Neural cell (in vitro differentiated cells): ENCODE data around the gene CUEDC1. TPM values are rescaled to one million over a fixed set of nuclear protein-coding genes. Genes with fewer than 3 reads are reported as not detected.

ENCODE experiments used
- H2AFZ ChIP-seq: fragments of 200-600, 300-800 bp; sonication (generic), shearing (Covaris generic); 2 replicates; pipeline ENCODE4 v1.6.0; 2014; ENCODE audit warnings: low read depth, mild to moderate bottlenecking, antibody characterized with exemption, low read length, moderate library complexity
- H3F3A ChIP-seq: fragments of 200-600 bp; shearing (Covaris generic); 2 replicates; pipeline ENCODE4 v1.6.1; 2016; ENCODE audit warnings: mild to moderate bottlenecking, moderate library complexity, mixed read lengths, antibody characterized with exemption, low read length; ENCODE audit not compliant: insufficient read depth, poor library complexity, severe bottlenecking
- H3K27ac ChIP-seq: fragments of 200-600, 300-800 bp; sonication (generic), shearing (Covaris generic); 2 replicates; pipeline ENCODE4 v1.5.1; 2014; ENCODE audit warnings: mild to moderate bottlenecking, low read length, moderate library complexity
- H3K27me3 ChIP-seq: fragments of 300-800, 200-600 bp; sonication (generic), shearing (Covaris generic); 2 replicates; pipeline ENCODE4 v1.6.0; 2014; ENCODE audit warnings: mild to moderate bottlenecking, low read depth, low read length, moderate library complexity; ENCODE audit not compliant: insufficient read depth
- H3K36me3 ChIP-seq: fragments of 300-800, 200-600 bp; sonication (generic), shearing (Covaris generic); 2 replicates; pipeline ENCODE4 v1.5.1; 2014; ENCODE audit warnings: mild to moderate bottlenecking, antibody characterized with exemption, low read length, moderate library complexity; ENCODE audit not compliant: insufficient read depth
- H3K4me2 ChIP-seq: fragments of 300-800, 200-600 bp; sonication (generic), shearing (Covaris generic); 2 replicates; pipeline ENCODE4 v1.6.0; 2014; ENCODE audit warnings: mild to moderate bottlenecking, low read length
- H3K4me3 ChIP-seq: fragments of 300-800, 200-600 bp; sonication (generic), shearing (Covaris generic); 2 replicates; pipeline ENCODE4 v1.5.1; 2014; ENCODE audit warnings: mild to moderate bottlenecking, low read length, moderate library complexity
- H3K79me2 ChIP-seq: fragments of 200-600 bp; shearing (Covaris generic); replicated peaks from 2 replicates; pipeline ENCODE4 v1.6.0; 2014; ENCODE audit warnings: mild to moderate bottlenecking, low read length, moderate library complexity; ENCODE audit not compliant: insufficient read depth
- H3K9ac ChIP-seq: fragments of 300-800, 200-600 bp; sonication (generic), shearing (Covaris generic); 2 replicates; pipeline ENCODE4 v1.6.1; 2016; ENCODE audit warnings: mild to moderate bottlenecking, low read length, mixed read lengths
- H3K9me2 ChIP-seq: fragments of 200-600 bp; shearing (Covaris generic); 2 replicates; pipeline ENCODE4 v1.6.1; 2016; ENCODE audit warnings: mild to moderate bottlenecking, low read length, mixed read lengths; ENCODE audit not compliant: insufficient read depth
- H3K9me3 ChIP-seq: fragments of 200-600, 300-800 bp; sonication (generic), shearing (Covaris generic); 2 replicates; pipeline ENCODE4 v1.6.1; 2016; ENCODE audit warnings: mild to moderate bottlenecking, mixed run types, low read length, moderate library complexity, mixed read lengths
- H4K20me1 ChIP-seq: fragments of 200-600 bp; shearing (Covaris generic); 2 replicates; pipeline ENCODE4 v1.6.1; 2016; ENCODE audit warnings: mild to moderate bottlenecking, mixed run types; ENCODE audit not compliant: insufficient read depth
- EP300 ChIP-seq: fragments of 450-650 bp; conservative IDR thresholded peaks from 2 replicates; pipeline ENCODE4 v1.6.1; 2014; ENCODE audit warnings: antibody characterized with exemption, mild to moderate bottlenecking, moderate library complexity; ENCODE audit not compliant: poor library complexity, severe bottlenecking
- EZH2 ChIP-seq: fragments of 200-600, 300-800 bp; shearing (Covaris generic), sonication (generic); IDR thresholded peaks from 2 replicates; pipeline ENCODE4 v1.6.1; 2014; ENCODE audit warnings: antibody characterized with exemption, low read length, borderline replicate concordance, mild to moderate bottlenecking; ENCODE audit not compliant: insufficient read depth, poor library complexity, severe bottlenecking
- MXI1 ChIP-seq: fragments of 450-650 bp; conservative IDR thresholded peaks from 2 replicates; pipeline ENCODE4 v1.6.1; 2014; ENCODE audit warnings: antibody characterized with exemption, mild to moderate bottlenecking; ENCODE audit not compliant: poor library complexity, severe bottlenecking
- POLR2AphosphoS5 ChIP-seq: IDR thresholded peaks from 2 replicates; pipeline ENCODE4 v1.6.1; 2012
- RAD21 ChIP-seq: fragments of 450-650 bp; conservative IDR thresholded peaks from 2 replicates; pipeline ENCODE4 v1.6.1; 2014; ENCODE audit warnings: antibody characterized with exemption, mild to moderate bottlenecking, moderate library complexity
- SMC3 ChIP-seq: fragments of 450-650 bp; conservative IDR thresholded peaks from 2 replicates; pipeline ENCODE4 v1.6.1; 2014; ENCODE audit warnings: antibody characterized with exemption, mild to moderate bottlenecking, moderate library complexity; ENCODE audit not compliant: poor library complexity
- TAF1 ChIP-seq: IDR thresholded peaks from 2 replicates; pipeline ENCODE4 v1.6.1; 2012; ENCODE audit warnings: low read depth
- polyA plus RNA-seq: library from polyadenylated mRNA; depleted of rRNA; stranded (reverse); fragments of >200 nt; gene quantifications from 2 replicates; pipeline ENCODE4 v1.2.3, GENCODE V29; 2014
- TF ChIP-seq, protein P1 (sequence below): fragments of 450-650 bp; IDR thresholded peaks from 2 replicates; pipeline ENCODE4 v1.5.1; 2014; ENCODE audit warnings: antibody characterized with exemption, mild to moderate bottlenecking, moderate library complexity; ENCODE audit not compliant: poor library complexity, severe bottlenecking
- TF ChIP-seq, protein P2 (sequence below): IDR thresholded peaks from 2 replicates; pipeline ENCODE4 v1.6.1; 2012; ENCODE audit warnings: borderline replicate concordance

Gene CUEDC1
- polyA plus RNA-seq, 1 donor from 2014 or later, result 27.0 TPM

DNA sequence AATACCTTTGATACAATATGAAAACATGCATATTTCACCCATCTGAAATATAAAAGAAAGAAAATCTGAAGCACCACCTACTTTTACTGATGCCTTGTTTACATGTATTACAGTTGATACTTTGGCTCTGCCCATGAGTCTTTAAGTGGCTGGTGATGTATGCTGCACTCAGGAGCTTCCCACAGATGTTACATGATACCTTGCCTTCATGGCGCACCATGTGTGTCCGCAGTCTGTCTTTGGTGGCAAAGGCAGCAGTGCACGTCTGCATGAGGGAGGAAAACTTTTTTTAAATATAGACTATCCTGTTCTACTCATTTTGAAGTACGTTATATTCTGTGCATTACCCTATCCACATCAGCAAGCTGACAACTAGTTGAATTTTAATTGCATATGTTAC is 25.3 kb upstream of the CUEDC1 start (continued):
- TF ChIP-seq EP300 (no peak), RAD21 (no peak)

DNA sequence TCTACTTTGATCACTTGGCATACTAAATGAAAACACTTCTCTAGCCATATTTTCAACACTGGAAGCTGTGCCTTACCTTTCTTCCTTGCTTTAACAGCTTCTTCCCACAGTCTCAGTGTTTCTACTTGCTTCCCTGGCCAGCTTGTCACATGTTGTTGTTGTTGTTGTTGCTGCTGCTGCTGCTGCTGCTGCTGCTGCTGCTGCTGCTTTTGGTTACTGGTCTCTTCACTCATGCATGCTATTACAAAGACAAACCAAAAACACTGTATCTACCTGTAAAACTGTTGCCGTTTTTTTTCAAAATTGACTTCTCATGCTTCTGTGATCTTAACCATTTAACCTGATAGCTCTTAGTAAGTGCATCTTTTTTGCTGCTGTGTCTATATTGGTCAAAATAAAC is 23.9 kb upstream of the CUEDC1 start:
- H3K79me2 ChIP-seq, result peaks cover 53% of the 10 kb centered on the region
- no peaks in the 10 kb centered on the region for H3K27me3 ChIP-seq
- no peak overlapping the region for H2AFZ ChIP-seq
- no peaks in the 10 kb centered on the region for H3K9me2 ChIP-seq
- H3K36me3 ChIP-seq, result peaks cover 4% of the 10 kb centered on the region
- H3K4me2 ChIP-seq, result no peak overlapping the region
- H3K9me3 ChIP-seq, result no peaks in the 10 kb centered on the region
- TF ChIP-seq, protein P1, sequence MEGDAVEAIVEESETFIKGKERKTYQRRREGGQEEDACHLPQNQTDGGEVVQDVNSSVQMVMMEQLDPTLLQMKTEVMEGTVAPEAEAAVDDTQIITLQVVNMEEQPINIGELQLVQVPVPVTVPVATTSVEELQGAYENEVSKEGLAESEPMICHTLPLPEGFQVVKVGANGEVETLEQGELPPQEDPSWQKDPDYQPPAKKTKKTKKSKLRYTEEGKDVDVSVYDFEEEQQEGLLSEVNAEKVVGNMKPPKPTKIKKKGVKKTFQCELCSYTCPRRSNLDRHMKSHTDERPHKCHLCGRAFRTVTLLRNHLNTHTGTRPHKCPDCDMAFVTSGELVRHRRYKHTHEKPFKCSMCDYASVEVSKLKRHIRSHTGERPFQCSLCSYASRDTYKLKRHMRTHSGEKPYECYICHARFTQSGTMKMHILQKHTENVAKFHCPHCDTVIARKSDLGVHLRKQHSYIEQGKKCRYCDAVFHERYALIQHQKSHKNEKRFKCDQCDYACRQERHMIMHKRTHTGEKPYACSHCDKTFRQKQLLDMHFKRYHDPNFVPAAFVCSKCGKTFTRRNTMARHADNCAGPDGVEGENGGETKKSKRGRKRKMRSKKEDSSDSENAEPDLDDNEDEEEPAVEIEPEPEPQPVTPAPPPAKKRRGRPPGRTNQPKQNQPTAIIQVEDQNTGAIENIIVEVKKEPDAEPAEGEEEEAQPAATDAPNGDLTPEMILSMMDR, result no peak
- no peak for TF ChIP-seq MXI1
- TF ChIP-seq EP300, result no peak
- TF ChIP-seq EZH2, result no peak
- TF ChIP-seq RAD21, result no peak
- TF ChIP-seq TAF1, result no peak
- no peak for TF ChIP-seq SMC3
- TF ChIP-seq POLR2AphosphoS5, result no peak
- TF ChIP-seq, protein P2, sequence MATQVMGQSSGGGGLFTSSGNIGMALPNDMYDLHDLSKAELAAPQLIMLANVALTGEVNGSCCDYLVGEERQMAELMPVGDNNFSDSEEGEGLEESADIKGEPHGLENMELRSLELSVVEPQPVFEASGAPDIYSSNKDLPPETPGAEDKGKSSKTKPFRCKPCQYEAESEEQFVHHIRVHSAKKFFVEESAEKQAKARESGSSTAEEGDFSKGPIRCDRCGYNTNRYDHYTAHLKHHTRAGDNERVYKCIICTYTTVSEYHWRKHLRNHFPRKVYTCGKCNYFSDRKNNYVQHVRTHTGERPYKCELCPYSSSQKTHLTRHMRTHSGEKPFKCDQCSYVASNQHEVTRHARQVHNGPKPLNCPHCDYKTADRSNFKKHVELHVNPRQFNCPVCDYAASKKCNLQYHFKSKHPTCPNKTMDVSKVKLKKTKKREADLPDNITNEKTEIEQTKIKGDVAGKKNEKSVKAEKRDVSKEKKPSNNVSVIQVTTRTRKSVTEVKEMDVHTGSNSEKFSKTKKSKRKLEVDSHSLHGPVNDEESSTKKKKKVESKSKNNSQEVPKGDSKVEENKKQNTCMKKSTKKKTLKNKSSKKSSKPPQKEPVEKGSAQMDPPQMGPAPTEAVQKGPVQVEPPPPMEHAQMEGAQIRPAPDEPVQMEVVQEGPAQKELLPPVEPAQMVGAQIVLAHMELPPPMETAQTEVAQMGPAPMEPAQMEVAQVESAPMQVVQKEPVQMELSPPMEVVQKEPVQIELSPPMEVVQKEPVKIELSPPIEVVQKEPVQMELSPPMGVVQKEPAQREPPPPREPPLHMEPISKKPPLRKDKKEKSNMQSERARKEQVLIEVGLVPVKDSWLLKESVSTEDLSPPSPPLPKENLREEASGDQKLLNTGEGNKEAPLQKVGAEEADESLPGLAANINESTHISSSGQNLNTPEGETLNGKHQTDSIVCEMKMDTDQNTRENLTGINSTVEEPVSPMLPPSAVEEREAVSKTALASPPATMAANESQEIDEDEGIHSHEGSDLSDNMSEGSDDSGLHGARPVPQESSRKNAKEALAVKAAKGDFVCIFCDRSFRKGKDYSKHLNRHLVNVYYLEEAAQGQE, result no peak
- no peak overlapping the region for H3K27ac ChIP-seq
- no peak overlapping the region for H3K9ac ChIP-seq
- no peak overlapping the region for H3K4me3 ChIP-seq
- no peaks in the 10 kb centered on the region for H3F3A ChIP-seq
- H4K20me1 ChIP-seq, result peaks cover 13% of the 10 kb centered on the region

DNA sequence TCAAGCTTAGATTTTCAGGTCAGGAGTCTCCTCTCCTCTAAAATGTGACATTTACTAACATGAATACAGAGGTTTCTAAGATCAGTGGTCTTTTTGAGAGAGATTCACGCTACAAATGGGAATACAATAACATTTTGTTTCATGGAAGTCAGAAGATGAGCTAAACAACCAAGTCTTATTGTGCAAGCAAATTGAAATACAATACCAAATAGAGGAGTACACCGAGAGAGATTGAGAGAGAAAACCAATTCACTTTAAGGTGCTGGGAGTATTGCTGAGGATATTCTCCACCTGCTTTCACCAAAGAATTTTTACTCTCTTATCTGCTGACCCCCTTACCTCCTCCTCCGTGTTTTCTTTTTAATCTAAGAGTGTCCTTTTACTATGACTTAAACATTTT is 21.4 kb upstream of the CUEDC1 start:
- no peak overlapping the region for H2AFZ ChIP-seq
- H3K4me3 ChIP-seq, result no peak overlapping the region
- no peak overlapping the region for H3K9ac ChIP-seq
- TF ChIP-seq, protein P1, result no peak
- TF ChIP-seq MXI1, result no peak
- TF ChIP-seq EP300, result no peak
- no peak for TF ChIP-seq POLR2AphosphoS5
- TF ChIP-seq, protein P2, result no peak
- TF ChIP-seq TAF1, result no peak
- no peak for TF ChIP-seq SMC3
- TF ChIP-seq RAD21, result no peak
- TF ChIP-seq EZH2, result no peak
- H3K36me3 ChIP-seq, result peaks cover 4% of the 10 kb centered on the region
- H3K9me3 ChIP-seq, result no peaks in the 10 kb centered on the region
- no peak overlapping the region for H3K4me2 ChIP-seq
- no peaks in the 10 kb centered on the region for H3F3A ChIP-seq
- no peaks in the 10 kb centered on the region for H4K20me1 ChIP-seq
- no peaks in the 10 kb centered on the region for H3K9me2 ChIP-seq
- H3K27me3 ChIP-seq, result no peaks in the 10 kb centered on the region
- peaks cover 28% of the 10 kb centered on the region for H3K79me2 ChIP-seq
- no peak overlapping the region for H3K27ac ChIP-seq
